VCaP (cell line): ENCODE measurements around the gene KRT36.

Experiments used
- H3K27ac ChIP-seq: fragments of 450-650 bp; 2 replicates; pipeline ENCODE4 v1.5.1; 2017
- TF ChIP-seq, protein P1 (sequence below): fragments of 450-650 bp; conservative IDR thresholded peaks from 2 replicates; pipeline ENCODE4 v1.5.1; 2017; ENCODE audit warnings: mild to moderate bottlenecking, moderate library complexity

Gene KRT36

GRCh38 chr17:41527063-41528023 is 37.6 kb upstream of the KRT36 start:
- peak overlapping the region; percentile 83 for H3K27ac ChIP-seq
- TF ChIP-seq, protein P1, sequence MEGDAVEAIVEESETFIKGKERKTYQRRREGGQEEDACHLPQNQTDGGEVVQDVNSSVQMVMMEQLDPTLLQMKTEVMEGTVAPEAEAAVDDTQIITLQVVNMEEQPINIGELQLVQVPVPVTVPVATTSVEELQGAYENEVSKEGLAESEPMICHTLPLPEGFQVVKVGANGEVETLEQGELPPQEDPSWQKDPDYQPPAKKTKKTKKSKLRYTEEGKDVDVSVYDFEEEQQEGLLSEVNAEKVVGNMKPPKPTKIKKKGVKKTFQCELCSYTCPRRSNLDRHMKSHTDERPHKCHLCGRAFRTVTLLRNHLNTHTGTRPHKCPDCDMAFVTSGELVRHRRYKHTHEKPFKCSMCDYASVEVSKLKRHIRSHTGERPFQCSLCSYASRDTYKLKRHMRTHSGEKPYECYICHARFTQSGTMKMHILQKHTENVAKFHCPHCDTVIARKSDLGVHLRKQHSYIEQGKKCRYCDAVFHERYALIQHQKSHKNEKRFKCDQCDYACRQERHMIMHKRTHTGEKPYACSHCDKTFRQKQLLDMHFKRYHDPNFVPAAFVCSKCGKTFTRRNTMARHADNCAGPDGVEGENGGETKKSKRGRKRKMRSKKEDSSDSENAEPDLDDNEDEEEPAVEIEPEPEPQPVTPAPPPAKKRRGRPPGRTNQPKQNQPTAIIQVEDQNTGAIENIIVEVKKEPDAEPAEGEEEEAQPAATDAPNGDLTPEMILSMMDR: peak; percentile 37; the same call in 1 of the 2 replicates

DNA sequence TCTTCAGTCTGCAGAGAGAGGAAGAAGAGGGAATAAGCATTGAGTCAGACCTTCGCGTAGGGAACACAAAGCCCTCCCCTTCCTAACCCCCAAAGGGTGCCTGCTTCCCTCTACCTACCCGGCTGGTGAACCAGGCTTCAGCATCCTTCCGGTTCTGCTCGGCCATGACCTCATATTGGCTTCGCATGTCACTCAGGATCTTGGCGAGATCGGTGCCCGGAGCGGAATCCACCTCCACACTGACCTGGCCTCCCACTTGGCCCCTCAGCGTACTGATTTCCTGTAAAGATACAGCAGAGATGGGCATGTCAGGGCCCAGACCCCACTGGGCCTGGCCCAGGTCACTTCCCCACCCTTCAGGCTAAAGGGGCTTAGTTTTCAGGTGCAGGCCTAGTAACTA is 34.6 kb upstream of the KRT36 start:
- no peak overlapping the region for H3K27ac ChIP-seq
- TF ChIP-seq, protein P1: no peak

- no peak overlapping the region for H3K27ac ChIP-seq
- TF ChIP-seq, protein P1: no peak
Measured at GRCh38 chr17:41523787-41524186, 34.1 kb upstream of the KRT36 start.

GRCh38 chr17:41523225-41523593 is 33.5 kb upstream of the KRT36 start:
- H3K27ac ChIP-seq: no peak overlapping the region
- TF ChIP-seq, protein P1: no peak

DNA sequence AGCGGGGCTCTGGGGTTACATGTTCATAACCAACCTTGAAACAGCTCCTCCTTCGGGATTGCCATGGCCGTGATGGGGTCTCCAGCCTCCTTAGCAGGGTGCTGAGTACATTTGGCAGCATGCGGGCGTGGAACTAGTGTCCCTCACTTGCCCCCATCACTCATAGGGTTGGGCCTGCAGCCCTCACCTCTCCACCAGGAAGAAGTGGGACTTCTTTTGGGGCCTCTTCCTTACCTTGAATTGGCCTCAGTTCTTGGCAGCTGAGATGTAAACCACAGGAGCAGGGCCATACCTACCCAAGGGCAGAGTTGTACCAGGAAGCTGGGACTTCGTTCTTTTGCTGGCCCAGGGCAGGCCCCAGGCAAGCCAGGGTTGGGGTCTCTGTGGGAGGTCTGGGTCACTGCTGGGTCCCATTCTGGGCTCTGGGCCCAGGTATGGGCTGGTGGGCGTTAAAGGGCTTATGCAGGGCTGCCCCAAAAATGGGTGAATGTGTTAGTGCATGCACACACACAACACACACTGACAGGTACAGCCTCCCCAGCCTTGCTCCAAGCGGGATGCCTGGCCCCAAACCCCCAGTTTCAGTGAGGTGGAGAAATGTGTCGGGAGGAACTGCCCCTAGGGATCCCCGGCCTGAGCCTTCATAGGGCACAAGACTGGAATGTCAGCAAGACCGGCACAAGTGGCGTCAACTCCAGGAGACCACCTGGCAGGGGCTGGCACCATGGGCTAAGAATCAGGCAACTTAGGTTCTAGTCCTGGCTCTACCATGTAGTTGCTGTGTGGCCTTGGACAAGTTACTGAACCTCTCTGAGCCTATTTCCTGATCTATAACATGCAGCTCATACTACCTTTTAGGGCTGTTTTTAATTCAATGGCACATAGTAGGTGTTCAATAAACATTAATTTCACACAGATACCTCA is 32.9 kb upstream of the KRT36 start:
- H3K27ac ChIP-seq: no peak overlapping the region
- TF ChIP-seq, protein P1: no peak

DNA sequence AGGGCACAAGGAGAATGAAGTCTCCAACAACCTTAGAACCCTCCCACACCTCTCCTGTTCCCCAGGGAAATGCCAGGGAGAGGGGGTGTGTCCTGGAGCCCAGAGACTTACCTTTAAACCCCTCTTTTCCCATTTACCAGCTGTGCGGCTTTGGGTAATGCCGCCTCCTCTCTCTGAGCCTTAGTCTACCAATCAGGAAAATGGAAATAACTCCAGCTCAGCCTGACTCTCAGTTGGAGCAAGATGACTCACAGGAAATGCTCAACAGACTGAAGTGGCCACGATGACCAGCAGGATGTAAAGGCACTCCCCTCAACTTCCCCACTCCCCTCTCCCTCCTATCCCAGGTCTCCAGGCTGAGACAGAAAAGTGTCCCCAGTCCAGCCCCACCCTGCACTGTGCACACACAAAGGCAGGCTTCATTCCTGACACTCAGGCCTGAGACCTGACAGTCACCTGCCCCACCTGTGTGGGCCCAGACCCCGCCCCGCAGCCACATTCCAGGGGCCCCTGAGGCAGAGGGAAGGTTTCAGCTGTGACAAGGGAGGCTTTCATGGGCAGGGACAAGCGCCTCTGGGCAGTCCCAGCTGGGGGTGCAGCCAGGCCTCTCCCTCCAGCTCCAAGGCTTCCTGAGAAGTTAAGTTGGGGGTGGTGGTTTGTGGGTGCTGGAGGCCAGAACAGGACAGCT is 32.0 kb upstream of the KRT36 start:
- TF ChIP-seq, protein P1: no peak
- no peak overlapping the region; the same call in 1 of the 2 replicates for H3K27ac ChIP-seq
